SU-DHL-6 (cell line): ENCODE measurements around the gene GOLGA1.

ENCODE experiments used
- H2AFZ ChIP-seq: fragments of 200-600 bp; sonication (generic); 2 replicates; pipeline ENCODE4 v1.6.1; 2014; ENCODE audit warnings: low read depth, mild to moderate bottlenecking, moderate library complexity, mixed read lengths, antibody characterized with exemption, low read length; ENCODE audit not compliant: severe bottlenecking
- H3F3A ChIP-seq: fragments of 200-600 bp; shearing (Covaris generic); 2 replicates; pipeline ENCODE4 v1.6.0; 2016; ENCODE audit warnings: antibody characterized with exemption, mild to moderate bottlenecking; ENCODE audit not compliant: insufficient read depth
- H3K27ac ChIP-seq: fragments of 200-600 bp; sonication (generic); 2 replicates; pipeline ENCODE4 v1.5.1; 2016; ENCODE audit warnings: low read depth, mild to moderate bottlenecking, low read length, moderate library complexity, mixed read lengths
- H3K27me3 ChIP-seq: fragments of 200-600 bp; sonication (generic), shearing (Covaris generic); 2 replicates; pipeline ENCODE4 v1.6.0; 2014; ENCODE audit warnings: mild to moderate bottlenecking, low read length
- H3K36me3 ChIP-seq: fragments of 200-600 bp; sonication (generic); 2 replicates; pipeline ENCODE4 v1.6.1; 2014; ENCODE audit warnings: mild to moderate bottlenecking, low read length, mixed read lengths
- H3K4me2 ChIP-seq: fragments of 300-600, 200-600 bp; shearing (Covaris generic), sonication (generic); 2 replicates; pipeline ENCODE4 v1.6.0; 2014; ENCODE audit warnings: low read length, low read depth, mild to moderate bottlenecking; ENCODE audit not compliant: poor library complexity, severe bottlenecking
- H3K4me3 ChIP-seq: fragments of 200-600 bp; sonication (generic); 2 replicates; pipeline ENCODE4 v1.5.1; 2014; ENCODE audit warnings: antibody characterized with exemption, low read length, mild to moderate bottlenecking, mixed read lengths; ENCODE audit not compliant: insufficient read depth, poor library complexity, severe bottlenecking
- H3K79me2 ChIP-seq: fragments of 200-600 bp; sonication (generic); 2 replicates; pipeline ENCODE4 v1.6.1; 2014; ENCODE audit warnings: mild to moderate bottlenecking, low read length, moderate library complexity; ENCODE audit not compliant: insufficient read depth
- H3K9ac ChIP-seq: fragments of 200-600 bp; sonication (generic); 2 replicates; pipeline ENCODE4 v1.7.0; 2014; ENCODE audit warnings: mild to moderate bottlenecking, low read length
- H3K9me2 ChIP-seq: fragments of 200-600 bp; sonication (generic); replicated peaks from 2 replicates; pipeline ENCODE4 v1.6.1; 2014; ENCODE audit warnings: low read length; ENCODE audit not compliant: insufficient read depth
- H3K9me3 ChIP-seq: fragments of 200-600 bp; sonication (generic); 2 replicates; pipeline ENCODE4 v1.6.1; 2014; ENCODE audit warnings: low read length, mixed read lengths; ENCODE audit not compliant: insufficient read depth
- H4K20me1 ChIP-seq: fragments of 200-600 bp; sonication (generic); 2 replicates; pipeline ENCODE4 v1.6.1; 2014; ENCODE audit warnings: low read depth, mild to moderate bottlenecking, antibody characterized with exemption, low read length, moderate library complexity, mixed read lengths
- CTCF ChIP-seq: fragments of 200-600 bp; sonication (generic); IDR thresholded peaks from one replicate; pipeline ENCODE4 v1.5.1; 2017; ENCODE audit warnings: antibody characterized with exemption, mild to moderate bottlenecking, low read length, moderate library complexity; ENCODE audit not compliant: insufficient read depth, poor library complexity, severe bottlenecking
- EZH2phosphoT487 ChIP-seq: fragments of 200-600 bp; sonication (generic), shearing (Covaris generic); conservative IDR thresholded peaks from 2 replicates; pipeline ENCODE4 v1.6.1; 2018; ENCODE audit warnings: mild to moderate bottlenecking, antibody characterized with exemption, low read length, moderate library complexity, mixed read lengths

Gene GOLGA1

GRCh38 chr9:124890179-124890578 is 50.7 kb downstream of the GOLGA1 start:
- Histone ChIP-seq H3K4me3 (no peak overlapping the region), H3K27me3 (no peaks in the 10 kb centered on the region), H3K9me3 (no peaks in the 10 kb centered on the region), H3K9ac (no peak overlapping the region), H2AFZ (no peak overlapping the region), H3K27ac (no peak overlapping the region), H3K4me2 (no peak overlapping the region), H4K20me1 (no peaks in the 10 kb centered on the region), H3K36me3 (peaks cover 4% of the 10 kb centered on the region; the same call in 1 of the 2 replicates), H3K79me2 (no peaks in the 10 kb centered on the region), H3K9me2 (no peaks in the 10 kb centered on the region), H3F3A (no peaks in the 10 kb centered on the region)
- TF ChIP-seq CTCF (no peak), EZH2phosphoT487 (no peak)

- no peaks in the 10 kb centered on the region for H3K9me2 ChIP-seq
- no peak overlapping the region for H3K9ac ChIP-seq
- H3K27ac ChIP-seq = no peak overlapping the region
- no peak for TF ChIP-seq CTCF
- no peak for TF ChIP-seq EZH2phosphoT487
- no peaks in the 10 kb centered on the region for H3F3A ChIP-seq
- H3K79me2 ChIP-seq = no peaks in the 10 kb centered on the region
- no peaks in the 10 kb centered on the region for H3K9me3 ChIP-seq
- H3K27me3 ChIP-seq = no peaks in the 10 kb centered on the region
- H3K36me3 ChIP-seq = peaks cover 4% of the 10 kb centered on the region; the same call in 1 of the 2 replicates
- no peak overlapping the region for H3K4me2 ChIP-seq
- no peaks in the 10 kb centered on the region for H4K20me1 ChIP-seq
- no peak overlapping the region for H3K4me3 ChIP-seq
- no peak overlapping the region for H2AFZ ChIP-seq
These were observed 51.9 kb downstream of the GOLGA1 start for GRCh38 chr9:124889006-124889405.

- Histone ChIP-seq H2AFZ (no peak overlapping the region), H3K36me3 (no peaks in the 10 kb centered on the region; the same call in 1 of the 2 replicates), H3K27me3 (no peaks in the 10 kb centered on the region), H3K9me3 (no peaks in the 10 kb centered on the region), H3K9ac (no peak overlapping the region), H3K9me2 (no peaks in the 10 kb centered on the region), H3K4me3 (no peak overlapping the region), H3F3A (no peaks in the 10 kb centered on the region), H4K20me1 (no peaks in the 10 kb centered on the region), H3K27ac (no peak overlapping the region), H3K4me2 (no peak overlapping the region), H3K79me2 (no peaks in the 10 kb centered on the region)
- no peak for TF ChIP-seq CTCF
- no peak for TF ChIP-seq EZH2phosphoT487
These were observed 53.1 kb downstream of the GOLGA1 start for GRCh38 chr9:124887832-124888231.
